ENCODE data around the gene RNASE4.

Gene RNASE4

DNA sequence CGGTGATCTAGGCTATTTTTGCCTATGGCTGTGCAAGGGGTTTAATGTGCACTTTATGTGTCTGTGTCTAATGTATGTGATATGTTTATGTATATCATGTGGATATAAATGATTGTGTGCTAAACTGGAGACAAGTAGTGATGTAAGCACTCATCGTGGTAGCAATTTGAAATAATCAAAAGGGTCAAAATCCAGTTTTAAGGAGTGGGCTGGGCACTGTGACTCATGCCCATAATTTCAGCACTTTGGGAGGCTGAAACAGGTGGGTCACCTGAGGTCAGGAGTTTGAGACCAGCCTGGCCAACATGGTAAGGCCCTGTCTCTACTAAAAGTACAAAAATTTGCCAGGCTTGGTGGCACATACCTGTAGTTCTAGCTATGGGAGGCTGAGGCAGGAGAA lies 64.1 kb downstream of the RNASE4 start:
- Mint-ChIP-seq H3K4me1 (no peaks in the 10 kb centered on the region), H3K27ac (no peak overlapping the region), H3K27me3 (peaks cover 7% of the 10 kb centered on the region), H3K4me3 (no peak overlapping the region), H3K36me3 (no peaks in the 10 kb centered on the region), H3K9me3 (peaks cover 15% of the 10 kb centered on the region)
- no peak for DNase-seq
- CTCF ChIA-PET: no interaction called here

DNA sequence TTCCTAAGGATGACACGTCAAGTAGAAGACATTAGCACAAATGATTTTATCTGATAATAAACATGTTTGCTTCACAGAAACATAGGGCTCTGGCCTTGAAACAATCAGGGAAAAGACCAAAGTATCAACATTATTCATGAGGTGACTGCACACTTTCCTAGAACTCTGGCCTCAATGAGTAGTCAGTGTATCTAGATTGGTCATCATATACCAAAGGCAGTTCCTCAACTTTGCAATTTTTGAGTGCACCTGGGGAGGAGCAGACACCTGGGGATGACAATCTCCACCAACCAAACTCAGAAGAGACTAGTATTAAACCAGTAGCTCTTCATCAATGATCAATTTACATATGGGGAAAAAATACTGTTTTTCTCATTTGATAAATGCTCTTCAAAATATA lies 65.8 kb downstream of the RNASE4 start:
- Mint-ChIP-seq H3K9me3 (peaks cover 15% of the 10 kb centered on the region), H3K4me3 (no peak overlapping the region), H3K27me3 (peaks cover 7% of the 10 kb centered on the region), H3K4me1 (no peaks in the 10 kb centered on the region), H3K36me3 (no peaks in the 10 kb centered on the region), H3K27ac (no peak overlapping the region)
- no peak for DNase-seq
- CTCF ChIA-PET: no interaction called here

Measured in activated naive CD4-positive, alpha-beta T cell treated with anti-CD3 and anti-CD28 coated beads, Interleukin-2, amount 10 ng/mL, durations not matched to agents 7 days and 5 days (primary cell).